SH-SY5Y (cell line): ENCODE results near the gene MACROD2.

Source experiments
- GATA2 ChIP-seq: IDR thresholded peaks from 2 replicates; pipeline ENCODE4 v1.6.1; 2011; ENCODE audit warnings: mild to moderate bottlenecking, low read depth, low read length
- GATA3 ChIP-seq: IDR thresholded peaks from 2 replicates; pipeline ENCODE4 v1.6.1; 2011; ENCODE audit warnings: low read depth, mild to moderate bottlenecking, low read length, moderate library complexity

DNA sequence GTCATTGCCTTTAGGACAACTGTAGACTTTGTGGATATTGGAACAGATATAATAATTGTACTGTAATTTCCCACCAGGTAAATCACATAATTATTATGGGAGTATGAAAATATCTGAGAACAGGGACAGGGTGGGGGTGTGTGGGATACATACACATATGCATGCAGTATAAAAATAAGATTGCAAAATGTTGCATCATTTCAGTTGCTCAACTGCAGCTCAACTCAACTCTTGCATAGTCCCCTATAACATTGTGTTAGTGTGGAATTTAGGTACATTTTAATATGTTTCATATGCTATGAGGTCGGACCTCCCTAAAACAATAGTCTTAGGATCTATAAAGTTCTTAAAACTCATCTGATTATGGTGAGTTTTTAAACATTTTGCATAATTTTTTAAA is 617.1 kb downstream of the MACROD2 start:
- no peak for TF ChIP-seq GATA2
- TF ChIP-seq GATA3, result no peak
